ENCODE measurements around the gene GAN. TPM values are rescaled to one million over a fixed set of nuclear protein-coding genes. Genes with fewer than 3 reads are reported as not detected.

The GAN gene, protein sequence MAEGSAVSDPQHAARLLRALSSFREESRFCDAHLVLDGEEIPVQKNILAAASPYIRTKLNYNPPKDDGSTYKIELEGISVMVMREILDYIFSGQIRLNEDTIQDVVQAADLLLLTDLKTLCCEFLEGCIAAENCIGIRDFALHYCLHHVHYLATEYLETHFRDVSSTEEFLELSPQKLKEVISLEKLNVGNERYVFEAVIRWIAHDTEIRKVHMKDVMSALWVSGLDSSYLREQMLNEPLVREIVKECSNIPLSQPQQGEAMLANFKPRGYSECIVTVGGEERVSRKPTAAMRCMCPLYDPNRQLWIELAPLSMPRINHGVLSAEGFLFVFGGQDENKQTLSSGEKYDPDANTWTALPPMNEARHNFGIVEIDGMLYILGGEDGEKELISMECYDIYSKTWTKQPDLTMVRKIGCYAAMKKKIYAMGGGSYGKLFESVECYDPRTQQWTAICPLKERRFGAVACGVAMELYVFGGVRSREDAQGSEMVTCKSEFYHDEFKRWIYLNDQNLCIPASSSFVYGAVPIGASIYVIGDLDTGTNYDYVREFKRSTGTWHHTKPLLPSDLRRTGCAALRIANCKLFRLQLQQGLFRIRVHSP
- 10 to 100 TPM; 11.5 to 12.3 TPM for total RNA-seq

DNA sequence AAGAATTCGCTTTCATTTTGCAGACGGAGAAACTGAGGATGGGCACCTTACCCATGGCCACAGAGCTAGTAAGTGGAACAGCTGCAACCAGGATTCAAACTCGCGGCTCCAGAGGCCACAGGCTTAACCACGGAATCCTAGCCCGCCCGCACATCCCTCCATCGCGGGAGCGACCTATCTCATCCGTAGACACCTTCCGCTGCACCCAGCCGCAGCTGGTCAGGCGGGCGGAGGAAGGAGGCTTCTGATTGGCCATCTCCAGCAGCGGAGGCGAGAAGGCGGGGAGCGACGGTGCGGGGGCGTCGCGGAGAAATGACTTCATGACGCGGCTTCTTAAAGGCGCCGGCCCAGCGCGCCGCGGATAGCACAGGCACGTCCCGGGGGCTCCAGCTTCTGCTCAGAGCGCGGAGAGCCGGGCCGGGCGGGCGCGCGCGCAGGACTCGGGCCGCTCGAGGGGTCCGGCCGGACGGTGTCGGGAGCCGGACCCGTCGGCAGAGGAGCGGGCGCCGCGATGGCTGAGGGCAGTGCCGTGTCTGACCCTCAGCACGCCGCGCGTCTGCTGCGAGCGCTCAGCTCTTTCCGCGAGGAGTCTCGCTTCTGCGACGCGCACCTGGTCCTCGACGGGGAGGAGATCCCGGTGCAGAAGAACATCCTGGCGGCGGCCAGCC, at the start of gene GAN:
GAN (plus strand) TSS at position 360 of the 668 bp plus-strand sequence; CDS start at position 512, 152 bp downstream.
- TF ChIP-seq, protein P1, sequence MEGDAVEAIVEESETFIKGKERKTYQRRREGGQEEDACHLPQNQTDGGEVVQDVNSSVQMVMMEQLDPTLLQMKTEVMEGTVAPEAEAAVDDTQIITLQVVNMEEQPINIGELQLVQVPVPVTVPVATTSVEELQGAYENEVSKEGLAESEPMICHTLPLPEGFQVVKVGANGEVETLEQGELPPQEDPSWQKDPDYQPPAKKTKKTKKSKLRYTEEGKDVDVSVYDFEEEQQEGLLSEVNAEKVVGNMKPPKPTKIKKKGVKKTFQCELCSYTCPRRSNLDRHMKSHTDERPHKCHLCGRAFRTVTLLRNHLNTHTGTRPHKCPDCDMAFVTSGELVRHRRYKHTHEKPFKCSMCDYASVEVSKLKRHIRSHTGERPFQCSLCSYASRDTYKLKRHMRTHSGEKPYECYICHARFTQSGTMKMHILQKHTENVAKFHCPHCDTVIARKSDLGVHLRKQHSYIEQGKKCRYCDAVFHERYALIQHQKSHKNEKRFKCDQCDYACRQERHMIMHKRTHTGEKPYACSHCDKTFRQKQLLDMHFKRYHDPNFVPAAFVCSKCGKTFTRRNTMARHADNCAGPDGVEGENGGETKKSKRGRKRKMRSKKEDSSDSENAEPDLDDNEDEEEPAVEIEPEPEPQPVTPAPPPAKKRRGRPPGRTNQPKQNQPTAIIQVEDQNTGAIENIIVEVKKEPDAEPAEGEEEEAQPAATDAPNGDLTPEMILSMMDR (IDR thresholded peaks at IDR 0.05): no peak
- Mint-ChIP-seq H3K4me3 (peak within 1 kb of the TSS; percentile 85), H3K36me3 (ENCODE audit: low read depth) (no peaks in the 10 kb centered on the region), H3K4me1 (ENCODE audit: low read depth) (peaks cover 54% of the 10 kb centered on the region), H3K27me3 (no peaks in the 10 kb centered on the region), H3K27ac (peak within 1 kb of the TSS; percentile 83), H3K9me3 (no peaks in the 10 kb centered on the region)
- peak; percentile 98 for DNase-seq
- ATAC-seq: peak; percentile 92
- ChIA-PET POLR2A (interaction anchor here (0.8 to 1.5 kb wide), 6 partner anchors 9 to 317 kb away, joined by 3 to 5 read pairs (median 3); partner anchors contain the start of genes CENPN and CMC2), CTCF (interaction anchor here (0.7 to 2.0 kb wide), 6 partner anchors 12 to 415 kb away, joined by 3 to 9 read pairs (median 3); no protein-coding TSS in a partner anchor)
- intact Hi-C loops (cut with micrococcal nuclease): no loop called here

DNA sequence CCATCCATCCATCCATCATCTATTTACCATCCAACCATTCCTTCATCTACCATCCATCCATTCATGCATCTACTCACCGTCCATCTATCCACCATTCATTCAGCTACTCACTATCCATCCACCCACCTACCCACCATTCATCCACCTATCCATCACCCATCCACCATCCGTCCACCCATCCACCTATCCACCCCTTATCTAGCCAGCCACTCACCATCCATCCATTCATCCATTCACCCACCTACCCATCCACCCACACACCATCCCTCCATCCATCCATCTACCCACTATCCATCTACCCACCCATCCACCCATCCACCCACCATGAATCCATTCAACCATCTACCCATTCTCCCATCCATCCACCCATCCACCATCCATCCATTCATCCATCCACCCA, 49.7 kb upstream of the GAN start:
- no peak for DNase-seq
- no peak overlapping the region for H3K4me3 Mint-ChIP-seq
- ChIA-PET CTCF (no interaction called here), POLR2A (no interaction called here)
- intact Hi-C loops (cut with micrococcal nuclease): no loop called here
- no peaks in the 10 kb centered on the region for H3K36me3 Mint-ChIP-seq (ENCODE audit: low read depth)
- H3K27me3 Mint-ChIP-seq: no peaks in the 10 kb centered on the region
- no peak for ATAC-seq
- no peak overlapping the region for H3K27ac Mint-ChIP-seq
- no peaks in the 10 kb centered on the region for H3K9me3 Mint-ChIP-seq
- H3K4me1 Mint-ChIP-seq (ENCODE audit: low read depth): peaks cover 4% of the 10 kb centered on the region
- TF ChIP-seq, protein P1 (IDR thresholded peaks at IDR 0.05): no peak

DNA sequence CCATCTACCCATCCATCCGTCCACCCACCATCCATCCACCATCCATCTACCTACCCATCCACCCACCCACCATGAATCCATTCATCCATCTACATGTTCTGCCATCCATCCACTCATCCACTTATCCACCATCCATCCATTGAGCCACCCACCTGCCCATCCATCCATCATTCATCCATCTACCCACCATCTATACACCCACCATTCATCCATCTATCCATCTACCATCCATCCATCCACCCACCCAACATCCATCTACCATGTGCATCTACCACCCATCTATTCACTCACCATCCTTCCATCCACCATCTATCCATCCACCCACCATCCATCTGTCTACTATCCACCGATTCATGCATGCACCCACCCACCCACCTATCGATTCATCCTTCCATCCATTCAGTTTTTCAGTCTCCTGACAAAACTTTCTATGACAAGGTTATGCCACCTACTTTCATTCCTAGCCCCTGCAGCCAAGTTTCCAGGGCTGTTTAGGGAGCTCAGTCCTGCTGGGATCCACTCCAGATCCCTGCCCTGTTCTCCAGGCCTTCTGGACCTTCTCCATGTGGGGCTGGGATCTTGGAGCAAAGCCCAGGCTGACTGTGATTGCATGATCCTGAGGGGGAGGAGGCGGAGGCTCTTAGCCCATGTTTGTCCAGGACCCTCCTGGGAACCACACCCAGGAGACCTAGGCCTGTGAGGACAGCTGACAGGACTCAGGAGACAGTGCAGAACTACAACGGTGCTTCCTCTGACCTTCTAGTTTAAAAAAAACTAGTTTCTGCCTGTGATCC, 48.9 kb upstream of the GAN start:
- ATAC-seq (no peak), DNase-seq (no peak)
- H3K36me3 Mint-ChIP-seq (ENCODE audit: low read depth): no peaks in the 10 kb centered on the region
- TF ChIP-seq, protein P1 (IDR thresholded peaks at IDR 0.05): no peak
- CTCF ChIA-PET: interaction anchor here (0.8 kb wide), 1 partner anchor 100 kb away, joined by 3 read pairs; no protein-coding TSS in a partner anchor
- intact Hi-C loops (cut with micrococcal nuclease): no loop called here
- peaks cover 4% of the 10 kb centered on the region for H3K4me1 Mint-ChIP-seq (ENCODE audit: low read depth)
- H3K4me3 Mint-ChIP-seq: no peak overlapping the region
- H3K27ac Mint-ChIP-seq: no peak overlapping the region
- POLR2A ChIA-PET: no interaction called here
- no peaks in the 10 kb centered on the region for H3K9me3 Mint-ChIP-seq
- no peaks in the 10 kb centered on the region for H3K27me3 Mint-ChIP-seq

DNA sequence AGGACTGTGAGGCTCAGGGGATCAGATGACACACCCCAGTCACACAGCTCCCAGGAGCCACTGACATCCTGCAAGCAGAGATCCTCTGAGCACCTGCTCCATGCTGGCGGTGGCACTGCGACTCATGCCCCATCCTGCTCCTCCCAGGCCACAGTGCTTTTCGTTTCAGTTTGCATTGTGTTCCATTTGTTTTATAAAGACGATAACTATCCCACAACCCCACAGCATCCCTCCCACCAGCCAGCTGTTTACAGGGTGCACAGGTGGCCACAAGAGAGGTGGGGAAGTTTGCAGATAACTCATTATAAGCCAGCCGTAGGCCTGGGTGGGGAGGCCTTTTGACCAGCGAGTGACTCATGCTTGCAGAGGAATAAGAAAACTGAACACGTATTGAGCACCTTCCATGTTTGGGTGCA, 48.1 kb upstream of the GAN start:
- peaks cover 4% of the 10 kb centered on the region for H3K4me1 Mint-ChIP-seq (ENCODE audit: low read depth)
- POLR2A ChIA-PET: no interaction called here

More for the DNA sequence above, 48.1 kb upstream of the GAN start:
- intact Hi-C loops (cut with micrococcal nuclease): no loop called here
- Mint-ChIP-seq H3K36me3 (ENCODE audit: low read depth) (no peaks in the 10 kb centered on the region), H3K9me3 (no peaks in the 10 kb centered on the region), H3K27ac (no peak overlapping the region), H3K27me3 (no peaks in the 10 kb centered on the region), H3K4me3 (no peak overlapping the region)
- DNase-seq (peak; percentile 55), ATAC-seq (peak; percentile 74)
- TF ChIP-seq, protein P1 (IDR thresholded peaks at IDR 0.05): no peak
- CTCF ChIA-PET: interaction anchor here (0.8 to 1.1 kb wide), 2 partner anchors 62 to 99 kb away, joined by 3 read pairs; no protein-coding TSS in a partner anchor
